OCI-LY7 (cell line): ENCODE data around the gene FBXO27. TPM values are rescaled to one million over a fixed set of nuclear protein-coding genes. Genes with fewer than 3 reads are reported as not detected.

Experiments
- BruUV-seq: library from RNA; stranded (reverse); fragments of 400-500 nt; replicated peaks from 2 replicates; lab custom pipeline; 2021; lab: Mats Ljungman, UMichigan
- CTCF ChIA-PET: fragments of 300-600 bp; sonication (Branson Sonifier 250); formaldehyde crosslinking; loops from one replicate; lab custom pipeline; 2022; ENCODE audit warnings: antibody characterized with exemption; ENCODE audit not compliant: unreplicated experiment; lab: Charles Lee
- POLR2A ChIA-PET: fragments of 300-600 bp; sonication (Branson Sonifier 250); formaldehyde crosslinking; loops from one replicate; lab custom pipeline; 2022; ENCODE audit warnings: antibody characterized with exemption; lab: Charles Lee
- DNase-seq: peaks from one replicate; pipeline ENCODE4 v3.0.0-alpha.2; 2015; ENCODE audit warnings: low spot score
- H2AFZ ChIP-seq: fragments of 200-600 bp; sonication (generic), shearing (Covaris generic); 2 replicates; pipeline ENCODE4 v1.6.1; 2014; ENCODE audit warnings: mild to moderate bottlenecking, antibody characterized with exemption, low read length, moderate library complexity
- H3K27ac ChIP-seq: fragments of 200-600 bp; sonication (generic); 2 replicates; pipeline ENCODE4 v1.5.1; 2014; ENCODE audit warnings: mixed run types, low read depth, mild to moderate bottlenecking, moderate library complexity, low read length, inconsistent platforms; ENCODE audit not compliant: poor library complexity, severe bottlenecking
- H3K36me3 ChIP-seq: fragments of 200-600 bp; sonication (generic); 2 replicates; pipeline ENCODE4 v1.6.1; 2014; ENCODE audit warnings: mild to moderate bottlenecking, antibody characterized with exemption, low read length, moderate library complexity, mixed read lengths; ENCODE audit not compliant: insufficient read depth
- H3K4me1 ChIP-seq: fragments of 200-600 bp; sonication (generic); 2 replicates; pipeline ENCODE4 v1.5.1; 2014; ENCODE audit warnings: mild to moderate bottlenecking, low read length; ENCODE audit not compliant: insufficient read depth, poor library complexity, severe bottlenecking
- H3K4me2 ChIP-seq: fragments of 200-600 bp; sonication (generic); 2 replicates; pipeline ENCODE4 v1.6.1; 2014; ENCODE audit warnings: mild to moderate bottlenecking, low read length
- H3K4me3 ChIP-seq: fragments of 200-600 bp; sonication (generic); 2 replicates; pipeline ENCODE4 v1.5.1; 2014; ENCODE audit warnings: mild to moderate bottlenecking, low read depth, low read length; ENCODE audit not compliant: poor library complexity, severe bottlenecking
- H3K79me2 ChIP-seq: fragments of 200-600 bp; sonication (generic); 2 replicates; pipeline ENCODE4 v1.6.1; 2016; ENCODE audit warnings: low read depth, mild to moderate bottlenecking, low read length, moderate library complexity, mixed read lengths; ENCODE audit not compliant: insufficient read depth
- H3K9me2 ChIP-seq: fragments of 200-600 bp; sonication (generic); 2 replicates; pipeline ENCODE4 v1.6.1; 2016; ENCODE audit warnings: mild to moderate bottlenecking, low read length, mixed read lengths; ENCODE audit not compliant: insufficient read depth
- H3K9me3 ChIP-seq: fragments of 200-600 bp; sonication (generic); 2 replicates; pipeline ENCODE4 v1.6.1; 2014; ENCODE audit warnings: mild to moderate bottlenecking, mixed run types, low read length, mixed read lengths
- H4K20me1 ChIP-seq: fragments of 200-600 bp; sonication (generic); 2 replicates; pipeline ENCODE4 v1.6.1; 2014; ENCODE audit warnings: mild to moderate bottlenecking, antibody characterized with exemption, low read length, moderate library complexity, mixed read lengths; ENCODE audit not compliant: insufficient read depth
- CTCF ChIP-seq: fragments of 200-600 bp; sonication (generic); conservative IDR thresholded peaks from 2 replicates; pipeline ENCODE4 v1.5.1; 2014; ENCODE audit warnings: mild to moderate bottlenecking, antibody characterized with exemption, low read length, moderate library complexity, mixed read lengths
- EZH2phosphoT487 ChIP-seq: fragments of 200-600 bp; sonication (generic); IDR thresholded peaks from 2 replicates; pipeline ENCODE4 v1.6.1; 2018; ENCODE audit warnings: low read depth, borderline replicate concordance, mild to moderate bottlenecking, mixed run types, antibody characterized with exemption, low read length, moderate library complexity, mixed read lengths
- intact Hi-C: fragments of 100-400 bp; cut with micrococcal nuclease; formaldehyde crosslinking; loops from one replicate; pipeline ENCODE4 v1.10.0; 2022; ENCODE audit not compliant: unreplicated experiment
- total RNA-seq, 2 experiments: library from RNA; depleted of rRNA in 1 of 2; stranded (reverse); fragments of >200 nt in 1 of 2; shearing (Covaris generic) in 1 of 2; gene quantifications; 2 replicates each; pipeline ENCODE4 v1.2.3, GENCODE V29; 2014 to 2022

The FBXO27 gene
- total RNA-seq, 2 experiments from 2014 or later = 1.0 to 10.5 TPM

GRCh38 chr19:38975214-38975860, 57.0 kb downstream of the FBXO27 start, which contains the start of gene FBXO17:
Gene FBXO17 (minus strand): TSS chr19:38975742. CDS start chr19:38950319, 25,423 bp downstream.
- no peak for DNase-seq
- intact Hi-C loops = no loop called here
- no peaks in the 10 kb centered on the region for H3K9me2 ChIP-seq
- no peak within 1 kb of the TSS for H2AFZ ChIP-seq
- H3K79me2 ChIP-seq = no peaks in the 10 kb centered on the region
- H3K4me1 ChIP-seq = no peaks in the 10 kb centered on the region
- H3K36me3 ChIP-seq = no peaks in the 10 kb centered on the region
- ChIA-PET CTCF (no interaction called here), POLR2A (no interaction called here)
- 0 out of 2 replicates have a peak, but pooled peaks cover under 1% of the 10 kb centered on the region for H3K9me3 ChIP-seq
- no peak within 1 kb of the TSS for H3K4me2 ChIP-seq
- H4K20me1 ChIP-seq = no peaks in the 10 kb centered on the region
- no peak within 1 kb of the TSS for H3K27ac ChIP-seq
- no TSS peak for BruUV-seq
- no peak within 1 kb of the TSS for H3K4me3 ChIP-seq
- TF ChIP-seq EZH2phosphoT487 (no peak), CTCF (no peak)

GRCh38 chr19:38974624-38975213, 57.6 kb downstream of the FBXO27 start:
- no peaks in the 10 kb centered on the region for H3K9me3 ChIP-seq
- TF ChIP-seq CTCF (no peak), EZH2phosphoT487 (no peak)
- H3K27ac ChIP-seq = no peak overlapping the region
- ChIA-PET POLR2A (no interaction called here), CTCF (no interaction called here)
- no peak overlapping the region for H2AFZ ChIP-seq
- no peak for DNase-seq
- intact Hi-C loops = no loop called here
- H3K4me3 ChIP-seq = no peak overlapping the region
- no peaks in the 10 kb centered on the region for H3K4me1 ChIP-seq
- no peaks in the 10 kb centered on the region for H3K36me3 ChIP-seq
- no peaks in the 10 kb centered on the region for H3K79me2 ChIP-seq
- H4K20me1 ChIP-seq = no peaks in the 10 kb centered on the region
- no peaks in the 10 kb centered on the region for H3K9me2 ChIP-seq
- no peak overlapping the region for H3K4me2 ChIP-seq
- no TSS peak for BruUV-seq

Other genes starting within 250 kb of the FBXO27 start
- not detected in 2 replicates for gene LGALS7B, start 243.3 kb downstream of the FBXO27 start, total RNA-seq (2014; rRNA removed; shearing (Covaris generic))
- not detected in 2 replicates for gene LGALS7B, start 243.3 kb downstream of the FBXO27 start, total RNA-seq (2022)
- 0.70 and 1.0 TPM in 2 replicates for gene LGALS4, start 219.6 kb downstream of the FBXO27 start, total RNA-seq (2014; rRNA removed; shearing (Covaris generic))
- gene LGALS4, start 219.6 kb downstream of the FBXO27 start, total RNA-seq (2022) = 1.1 and 1.3 TPM in 2 replicates
- 68.8 and 70.9 TPM in 2 replicates for gene ECH1, start 200.8 kb downstream of the FBXO27 start, total RNA-seq (2014; rRNA removed; shearing (Covaris generic))
- 124 and 134 TPM in 2 replicates for gene ECH1, start 200.8 kb downstream of the FBXO27 start, total RNA-seq (2022)
- gene HNRNPL, start 182.6 kb downstream of the FBXO27 start, total RNA-seq (2014; rRNA removed; shearing (Covaris generic)) = 236 and 263 TPM in 2 replicates
- 655 and 706 TPM in 2 replicates for gene HNRNPL, start 182.6 kb downstream of the FBXO27 start, total RNA-seq (2022)
- 26.3 and 33.3 TPM in 2 replicates for gene RINL, start 154.3 kb downstream of the FBXO27 start, total RNA-seq (2014; rRNA removed; shearing (Covaris generic))
- gene RINL, start 154.3 kb downstream of the FBXO27 start, total RNA-seq (2022) = 38.4 and 42.1 TPM in 2 replicates
- gene SIRT2, start 132.9 kb downstream of the FBXO27 start, total RNA-seq (2014; rRNA removed; shearing (Covaris generic)) = 25.5 and 26.0 TPM in 2 replicates
- 30.0 and 32.1 TPM in 2 replicates for gene SIRT2, start 132.9 kb downstream of the FBXO27 start, total RNA-seq (2022)
- 16.0 and 20.4 TPM in 2 replicates for gene NFKBIB, start 132.6 kb downstream of the FBXO27 start, total RNA-seq (2014; rRNA removed; shearing (Covaris generic))
- 22.0 and 25.3 TPM in 2 replicates for gene NFKBIB, start 132.6 kb downstream of the FBXO27 start, total RNA-seq (2022)
- 1.5 and 7.0 TPM in 2 replicates for gene CCER2, start 120.4 kb downstream of the FBXO27 start, total RNA-seq (2014; rRNA removed; shearing (Covaris generic))
- gene CCER2, start 120.4 kb downstream of the FBXO27 start, total RNA-seq (2022) = 3.3 and 4.3 TPM in 2 replicates
- 29.5 and 37.7 TPM in 2 replicates for gene SARS2, start 101.8 kb downstream of the FBXO27 start, total RNA-seq (2014; rRNA removed; shearing (Covaris generic))
- gene SARS2, start 101.8 kb downstream of the FBXO27 start, total RNA-seq (2022) = 50.2 and 52.8 TPM in 2 replicates
- gene MRPS12, start 101.6 kb downstream of the FBXO27 start, total RNA-seq (2014; rRNA removed; shearing (Covaris generic)) = 74.6 TPM in 2 replicates
- 55.5 and 63.5 TPM in 2 replicates for gene MRPS12, start 101.6 kb downstream of the FBXO27 start, total RNA-seq (2022)
- not detected in 2 replicates for gene FBXO17, start 56.8 kb downstream of the FBXO27 start, total RNA-seq (2014; rRNA removed; shearing (Covaris generic))
- gene FBXO17, start 56.8 kb downstream of the FBXO27 start, total RNA-seq (2022) = not detected in 2 replicates
- not detected in 2 replicates for gene ACP7, start 51.8 kb upstream of the FBXO27 start, total RNA-seq (2014; rRNA removed; shearing (Covaris generic))
- gene ACP7, start 51.8 kb upstream of the FBXO27 start, total RNA-seq (2022) = not detected in 2 replicates
- gene PAK4, start 93.2 kb upstream of the FBXO27 start, total RNA-seq (2014; rRNA removed; shearing (Covaris generic)) = 7.8 and 8.1 TPM in 2 replicates
- 26.7 and 34.8 TPM in 2 replicates for gene PAK4, start 93.2 kb upstream of the FBXO27 start, total RNA-seq (2022)
- gene NCCRP1, start 164.4 kb upstream of the FBXO27 start, total RNA-seq (2014; rRNA removed; shearing (Covaris generic)) = not detected in 2 replicates
- not detected in 2 replicates for gene NCCRP1, start 164.4 kb upstream of the FBXO27 start, total RNA-seq (2022)
- not detected in 2 replicates for gene SYCN, start 171.7 kb upstream of the FBXO27 start, total RNA-seq (2014; rRNA removed; shearing (Covaris generic))
- gene SYCN, start 171.7 kb upstream of the FBXO27 start, total RNA-seq (2022) = not detected in 2 replicates
- not detected in 2 replicates for gene IFNL3, start 212.5 kb upstream of the FBXO27 start, total RNA-seq (2014; rRNA removed; shearing (Covaris generic))
- gene IFNL3, start 212.5 kb upstream of the FBXO27 start, total RNA-seq (2022) = not detected in 2 replicates
- gene IFNL4, start 216.3 kb upstream of the FBXO27 start, total RNA-seq (2014; rRNA removed; shearing (Covaris generic)) = not detected in 2 replicates
- not detected in 2 replicates for gene IFNL4, start 216.3 kb upstream of the FBXO27 start, total RNA-seq (2022)
- gene IFNL2, start 235.8 kb upstream of the FBXO27 start, total RNA-seq (2014; rRNA removed; shearing (Covaris generic)) = not detected in 2 replicates
- not detected in 2 replicates for gene IFNL2, start 235.8 kb upstream of the FBXO27 start, total RNA-seq (2022)